Suppressor macrophage treated with lipopolysaccharide for 1 hour (primary cell): ENCODE data around the gene RSPH9.

Source experiments
- DNase-seq, 3 donors: peaks; one replicate each; pipeline ENCODE4 v3.0.0-alpha.2; 2020 to 2022

RSPH9 gene

GRCh38 chr6:43669050-43669921, 24.4 kb downstream of the RSPH9 start:
- peak; percentile 25 to 39 (median 34) for DNase-seq

GRCh38 chr6:43669922-43670622, 25.2 kb downstream of the RSPH9 start:
- DNase-seq, result peak; percentile 14 to 31 (median 15)

- DNase-seq, result no peak
These were observed 25.8 kb downstream of the RSPH9 start for GRCh38 chr6:43670623-43670986.

GRCh38 chr6:43671011-43671800, 26.4 kb downstream of the RSPH9 start:
- DNase-seq, result no peak

- DNase-seq, result peak in 1 of 3 donors; percentile 38
These were observed 27.2 kb downstream of the RSPH9 start for GRCh38 chr6:43671801-43672690.

GRCh38 chr6:43673444-43674084, 28.7 kb downstream of the RSPH9 start:
- no peak for DNase-seq

GRCh38 chr6:43674291-43674690, 29.5 kb downstream of the RSPH9 start:
- DNase-seq, result no peak

GRCh38 chr6:43674921-43675320, 30.1 kb downstream of the RSPH9 start:
- no peak for DNase-seq

- DNase-seq, result no peak
These were observed 32.2 kb downstream of the RSPH9 start for GRCh38 chr6:43676962-43677606.

GRCh38 chr6:43677759-43678158, 32.9 kb downstream of the RSPH9 start:
- DNase-seq, result no peak

GRCh38 chr6:43678341-43678740, 33.5 kb downstream of the RSPH9 start:
- no peak for DNase-seq

- no peak for DNase-seq
These were observed 34.2 kb downstream of the RSPH9 start for GRCh38 chr6:43679057-43679456.

GRCh38 chr6:43680308-43681200, 35.7 kb downstream of the RSPH9 start:
- no peak for DNase-seq

GRCh38 chr6:43681303-43681702, 36.5 kb downstream of the RSPH9 start:
- DNase-seq, result no peak

GRCh38 chr6:43682724-43683429, 38.0 kb downstream of the RSPH9 start:
- no peak for DNase-seq

- peak; percentile 36 to 44 (median 39) for DNase-seq
These were observed 39.0 kb downstream of the RSPH9 start for GRCh38 chr6:43683708-43684455.

GRCh38 chr6:43687079-43687436, 42.2 kb downstream of the RSPH9 start:
- DNase-seq, result peak in 2 of 3 donors; percentile 25 to 28

GRCh38 chr6:43687437-43688347, 42.9 kb downstream of the RSPH9 start, which contains the start of gene MRPS18A:
Gene MRPS18A (minus strand): TSS chr6:43687791. CDS start chr6:43687779, 12 bp downstream.
- DNase-seq, result peak; percentile 91 to 93 (median 92)
